ENCODE results near the gene CMSS1.
A peak's percentile ranks its signal among the peaks of the same experiment; 100 is the strongest.

Gene CMSS1

GRCh38 chr3:99883138-99883461 lies 65.4 kb downstream of the CMSS1 start:
- H3K4me1 ChIP-seq (ENCODE audit: control insufficient read depth, insufficient read depth, low read length), result no peaks in the 10 kb centered on the region
- H3K27ac ChIP-seq (ENCODE audit: low read length), result no peak overlapping the region
- no peaks in the 10 kb centered on the region for H3K9me3 ChIP-seq (ENCODE audit: control insufficient read depth, insufficient read depth, low read length)
- WGBS (ENCODE audit: insufficient coverage, insufficient read length), result no CpG with 5 or more reads among the region's 2 CpGs
- peaks cover 4% of the 10 kb centered on the region; the same call in 1 of the 2 replicates for H3K27me3 ChIP-seq (ENCODE audit: control insufficient read depth, insufficient read depth, low read length)
- no peak for DNase-seq (ENCODE audit: low read depth, low spot score)
- no peaks in the 10 kb centered on the region for H3K36me3 ChIP-seq (ENCODE audit: control insufficient read depth, insufficient read depth, low read length)
- H3K4me3 ChIP-seq (ENCODE audit: low read length), result no peak overlapping the region

- no peaks in the 10 kb centered on the region for H3K36me3 ChIP-seq (ENCODE audit: control insufficient read depth, insufficient read depth, low read length)
- H3K4me3 ChIP-seq (ENCODE audit: low read length), result no peak overlapping the region
- no peak for DNase-seq (ENCODE audit: low read depth, low spot score)
- WGBS (ENCODE audit: insufficient coverage, insufficient read length), result no CpG with 5 or more reads among the region's 1 CpG
- H3K27me3 ChIP-seq (ENCODE audit: control insufficient read depth, insufficient read depth, low read length), result no peaks in the 10 kb centered on the region
- H3K4me1 ChIP-seq (ENCODE audit: control insufficient read depth, insufficient read depth, low read length), result no peaks in the 10 kb centered on the region
- no peak overlapping the region for H3K27ac ChIP-seq (ENCODE audit: low read length)
- H3K9me3 ChIP-seq (ENCODE audit: control insufficient read depth, insufficient read depth, low read length), result no peaks in the 10 kb centered on the region
These were observed 66.0 kb downstream of the CMSS1 start for GRCh38 chr3:99883693-99884092.

GRCh38 chr3:99884484-99884883 lies 66.8 kb downstream of the CMSS1 start:
- H3K4me3 ChIP-seq (ENCODE audit: low read length), result no peak overlapping the region
- no peaks in the 10 kb centered on the region for H3K36me3 ChIP-seq (ENCODE audit: control insufficient read depth, insufficient read depth, low read length)
- DNase-seq (ENCODE audit: low read depth, low spot score), result no peak
- no peaks in the 10 kb centered on the region for H3K27me3 ChIP-seq (ENCODE audit: control insufficient read depth, insufficient read depth, low read length)
- no peaks in the 10 kb centered on the region for H3K9me3 ChIP-seq (ENCODE audit: control insufficient read depth, insufficient read depth, low read length)
- no peak overlapping the region for H3K27ac ChIP-seq (ENCODE audit: low read length)
- WGBS (ENCODE audit: insufficient coverage, insufficient read length), result no CpG with 5 or more reads among the region's 2 CpGs
- no peaks in the 10 kb centered on the region for H3K4me1 ChIP-seq (ENCODE audit: control insufficient read depth, insufficient read depth, low read length)

GRCh38 chr3:99885085-99885484 lies 67.4 kb downstream of the CMSS1 start:
- Histone ChIP-seq H3K4me3 (ENCODE audit: low read length) (no peak overlapping the region), H3K36me3 (ENCODE audit: control insufficient read depth, insufficient read depth, low read length) (no peaks in the 10 kb centered on the region), H3K9me3 (ENCODE audit: control insufficient read depth, insufficient read depth, low read length) (no peaks in the 10 kb centered on the region), H3K27ac (ENCODE audit: low read length) (no peak overlapping the region), H3K27me3 (ENCODE audit: control insufficient read depth, insufficient read depth, low read length) (no peaks in the 10 kb centered on the region), H3K4me1 (ENCODE audit: control insufficient read depth, insufficient read depth, low read length) (no peaks in the 10 kb centered on the region)
- DNase-seq (ENCODE audit: low read depth, low spot score), result no peak
- WGBS (ENCODE audit: insufficient coverage, insufficient read length), result no CpG with 5 or more reads among the region's 1 CpG

GRCh38 chr3:99885851-99886250 lies 68.2 kb downstream of the CMSS1 start:
- Histone ChIP-seq H3K4me3 (ENCODE audit: low read length) (no peak overlapping the region), H3K4me1 (ENCODE audit: control insufficient read depth, insufficient read depth, low read length) (no peaks in the 10 kb centered on the region), H3K9me3 (ENCODE audit: control insufficient read depth, insufficient read depth, low read length) (no peaks in the 10 kb centered on the region), H3K27me3 (ENCODE audit: control insufficient read depth, insufficient read depth, low read length) (no peaks in the 10 kb centered on the region), H3K27ac (ENCODE audit: low read length) (no peak overlapping the region), H3K36me3 (ENCODE audit: control insufficient read depth, insufficient read depth, low read length) (no peaks in the 10 kb centered on the region)
- DNase-seq (ENCODE audit: low read depth, low spot score), result no peak
- no CpG with 5 or more reads among the region's 3 CpGs for WGBS (ENCODE audit: insufficient coverage, insufficient read length)

GRCh38 chr3:99891610-99892285 lies 74.1 kb downstream of the CMSS1 start:
- no peaks in the 10 kb centered on the region for H3K36me3 ChIP-seq (ENCODE audit: control insufficient read depth, insufficient read depth, low read length)
- no peak overlapping the region for H3K4me3 ChIP-seq (ENCODE audit: low read length)
- WGBS (ENCODE audit: insufficient coverage, insufficient read length), result no CpG with 5 or more reads among the region's 2 CpGs
- DNase-seq (ENCODE audit: low read depth, low spot score), result no peak
- no peaks in the 10 kb centered on the region for H3K9me3 ChIP-seq (ENCODE audit: control insufficient read depth, insufficient read depth, low read length)
- H3K27ac ChIP-seq (ENCODE audit: low read length), result no peak overlapping the region
- H3K4me1 ChIP-seq (ENCODE audit: control insufficient read depth, insufficient read depth, low read length), result no peaks in the 10 kb centered on the region; the same call in 1 of the 2 replicates
- H3K27me3 ChIP-seq (ENCODE audit: control insufficient read depth, insufficient read depth, low read length), result no peaks in the 10 kb centered on the region

- Histone ChIP-seq H3K4me1 (ENCODE audit: control insufficient read depth, insufficient read depth, low read length) (no peaks in the 10 kb centered on the region; the same call in 1 of the 2 replicates), H3K36me3 (ENCODE audit: control insufficient read depth, insufficient read depth, low read length) (no peaks in the 10 kb centered on the region), H3K27me3 (ENCODE audit: control insufficient read depth, insufficient read depth, low read length) (no peaks in the 10 kb centered on the region), H3K9me3 (ENCODE audit: control insufficient read depth, insufficient read depth, low read length) (no peaks in the 10 kb centered on the region), H3K4me3 (ENCODE audit: low read length) (no peak overlapping the region), H3K27ac (ENCODE audit: low read length) (no peak overlapping the region)
- DNase-seq (ENCODE audit: low read depth, low spot score), result no peak
These were observed 74.7 kb downstream of the CMSS1 start for GRCh38 chr3:99892332-99892731.

GRCh38 chr3:99895131-99895696 lies 77.6 kb downstream of the CMSS1 start:
- Histone ChIP-seq H3K27ac (ENCODE audit: low read length) (no peak overlapping the region), H3K27me3 (ENCODE audit: control insufficient read depth, insufficient read depth, low read length) (no peaks in the 10 kb centered on the region)

GRCh38 chr3:99895703-99896441 lies 78.2 kb downstream of the CMSS1 start:
- Histone ChIP-seq H3K4me3 (ENCODE audit: low read length) (no peak overlapping the region), H3K4me1 (ENCODE audit: control insufficient read depth, insufficient read depth, low read length) (peaks cover 1% of the 10 kb centered on the region; the same call in 1 of the 2 replicates), H3K27me3 (ENCODE audit: control insufficient read depth, insufficient read depth, low read length) (no peaks in the 10 kb centered on the region), H3K9me3 (ENCODE audit: control insufficient read depth, insufficient read depth, low read length) (no peaks in the 10 kb centered on the region), H3K36me3 (ENCODE audit: control insufficient read depth, insufficient read depth, low read length) (no peaks in the 10 kb centered on the region), H3K27ac (ENCODE audit: low read length) (no peak overlapping the region)
- no CpG with 5 or more reads among the region's 2 CpGs for WGBS (ENCODE audit: insufficient coverage, insufficient read length)
- no peak for DNase-seq (ENCODE audit: low read depth, low spot score)

More at GRCh38 chr3:99895131-99895696, 77.6 kb downstream of the CMSS1 start:
- DNase-seq (ENCODE audit: low read depth, low spot score), result no peak
- H3K9me3 ChIP-seq (ENCODE audit: control insufficient read depth, insufficient read depth, low read length), result no peaks in the 10 kb centered on the region
- H3K36me3 ChIP-seq (ENCODE audit: control insufficient read depth, insufficient read depth, low read length), result no peaks in the 10 kb centered on the region
- no CpG with 5 or more reads among the region's 3 CpGs for WGBS (ENCODE audit: insufficient coverage, insufficient read length)
- peaks cover 1% of the 10 kb centered on the region; the same call in 1 of the 2 replicates for H3K4me1 ChIP-seq (ENCODE audit: control insufficient read depth, insufficient read depth, low read length)
- H3K4me3 ChIP-seq (ENCODE audit: low read length), result no peak overlapping the region

GRCh38 chr3:99896482-99896881 lies 78.8 kb downstream of the CMSS1 start:
- WGBS (ENCODE audit: insufficient coverage, insufficient read length), result no CpG with 5 or more reads among the region's 3 CpGs
- H3K27me3 ChIP-seq (ENCODE audit: control insufficient read depth, insufficient read depth, low read length), result no peaks in the 10 kb centered on the region
- peaks cover 1% of the 10 kb centered on the region; the same call in 1 of the 2 replicates for H3K4me1 ChIP-seq (ENCODE audit: control insufficient read depth, insufficient read depth, low read length)
- no peaks in the 10 kb centered on the region for H3K36me3 ChIP-seq (ENCODE audit: control insufficient read depth, insufficient read depth, low read length)
- peak; percentile 18 for DNase-seq (ENCODE audit: low read depth, low spot score)
- H3K9me3 ChIP-seq (ENCODE audit: control insufficient read depth, insufficient read depth, low read length), result no peaks in the 10 kb centered on the region
- H3K4me3 ChIP-seq (ENCODE audit: low read length), result no peak overlapping the region
- no peak overlapping the region for H3K27ac ChIP-seq (ENCODE audit: low read length)

All from iPS DF 6.9 (cell line).